RPMI8226 (cell line): ENCODE results near the gene DMGDH.

Source experiments
- DNase-seq: peaks from one replicate; pipeline ENCODE4 v3.0.0-alpha.2; 2015

DMGDH gene

DNA sequence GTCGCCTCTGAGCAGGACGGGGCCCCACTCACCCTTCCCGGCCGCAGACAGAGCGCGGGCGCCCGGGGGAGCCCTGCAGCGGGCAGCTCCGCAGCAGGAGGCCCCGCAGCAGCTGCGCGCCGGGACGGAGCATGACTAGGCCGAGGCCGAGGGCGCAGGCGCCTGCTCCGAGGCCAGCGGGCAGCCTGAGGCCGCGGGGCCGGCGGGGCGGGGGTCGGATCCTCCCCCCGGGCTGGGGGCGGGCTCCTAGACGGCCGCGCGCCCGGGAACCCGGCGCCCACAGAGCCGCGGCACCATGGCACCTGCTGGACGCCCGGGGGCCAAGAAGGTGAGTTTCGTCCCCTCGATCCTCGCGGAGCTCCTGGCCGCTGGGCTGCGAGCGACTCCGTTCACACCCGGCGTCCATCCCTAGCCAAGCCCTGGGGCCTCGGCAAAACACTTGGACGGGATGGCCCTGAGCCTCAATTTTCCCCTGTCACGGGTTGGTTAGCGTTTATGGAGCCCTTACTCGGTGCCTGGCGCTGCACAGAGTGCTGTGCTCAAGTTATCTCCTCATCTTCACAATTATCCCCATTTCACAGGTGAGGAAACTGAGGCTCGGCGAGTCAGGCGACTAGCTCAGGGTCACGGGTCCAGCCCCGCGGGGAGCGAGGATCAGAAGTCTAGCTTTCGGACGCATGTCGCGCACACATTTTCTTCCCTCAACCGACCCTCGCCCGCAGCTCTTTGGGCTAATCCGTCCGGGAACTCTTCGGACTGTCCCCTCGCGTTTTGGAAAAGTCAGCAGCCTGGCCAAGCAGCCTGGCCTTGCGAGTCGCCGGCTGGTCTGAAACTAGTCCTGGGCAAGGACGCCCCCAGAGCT lies at the start of gene DMGDH, which contains the start of gene BHMT2:
TSS of gene DMGDH (minus strand) at position 187 of the 862 bp plus-strand sequence. CDS start at position 133, 54 bp downstream.
TSS of gene BHMT2 (plus strand) at position 280 of the 862 bp plus-strand sequence. CDS start at position 296, 16 bp downstream.
- DNase-seq, result no peak

GRCh38 chr5:79112703-79113058 lies 43.2 kb upstream of the DMGDH start:
- DNase-seq, result no peak

- DNase-seq, result no peak
Observed at GRCh38 chr5:79111960-79112702, 42.7 kb upstream of the DMGDH start.

- DNase-seq, result no peak
Observed at GRCh38 chr5:79111387-79111959, 42.0 kb upstream of the DMGDH start, which contains the start of gene BHMT. BHMT (plus strand) TSS chr5:79111809; CDS start chr5:79111886, 77 bp downstream.

GRCh38 chr5:79109527-79110492 lies 40.3 kb upstream of the DMGDH start:
- peak; percentile 22 for DNase-seq

- no peak for DNase-seq
Observed at GRCh38 chr5:79108792-79109191, 39.3 kb upstream of the DMGDH start.

DNA sequence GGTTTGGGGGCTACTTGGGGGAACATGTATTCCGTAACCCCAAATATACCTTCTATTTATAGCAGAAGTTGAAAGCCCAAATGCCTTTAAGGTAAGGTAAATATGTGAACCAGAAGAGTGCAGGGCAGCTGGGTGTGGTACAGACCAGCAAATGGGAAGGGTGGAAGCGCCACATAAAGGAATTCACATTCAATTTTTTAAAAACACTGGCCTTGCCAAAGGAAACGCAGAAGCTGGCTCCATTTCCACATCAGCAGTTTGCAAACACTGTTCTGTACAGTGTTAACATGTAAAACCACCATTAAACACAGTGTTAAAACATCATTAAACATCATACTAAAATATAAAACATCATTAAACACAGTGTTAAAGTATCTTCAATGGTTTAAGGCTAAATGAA lies 38.6 kb upstream of the DMGDH start:
- DNase-seq, result no peak

- DNase-seq, result peak; percentile 8
Observed at GRCh38 chr5:79107020-79107796, 37.7 kb upstream of the DMGDH start.

DNA sequence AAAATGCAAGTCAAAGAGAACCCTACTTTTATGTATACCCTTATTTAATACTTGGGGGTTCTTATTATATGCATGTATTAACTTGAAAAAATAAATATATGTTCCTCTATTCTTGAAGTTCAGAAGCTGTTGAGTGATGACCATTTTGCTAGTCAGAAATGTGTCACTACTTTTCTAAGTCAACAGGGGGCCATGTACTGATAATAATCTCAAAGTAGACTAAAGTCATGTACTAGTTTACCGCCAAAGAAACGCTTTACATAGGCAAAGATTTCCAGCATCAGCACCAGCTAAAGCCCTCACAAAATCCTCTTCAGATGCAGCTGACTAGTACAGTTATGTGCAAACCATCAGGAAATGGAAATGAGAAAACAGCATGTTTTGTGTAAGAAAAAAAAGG lies 36.4 kb upstream of the DMGDH start:
- no peak for DNase-seq

- no peak for DNase-seq
Observed at GRCh38 chr5:79093762-79094161, 24.3 kb upstream of the DMGDH start.

GRCh38 chr5:79091064-79091463 lies 21.6 kb upstream of the DMGDH start:
- DNase-seq, result no peak

DNA sequence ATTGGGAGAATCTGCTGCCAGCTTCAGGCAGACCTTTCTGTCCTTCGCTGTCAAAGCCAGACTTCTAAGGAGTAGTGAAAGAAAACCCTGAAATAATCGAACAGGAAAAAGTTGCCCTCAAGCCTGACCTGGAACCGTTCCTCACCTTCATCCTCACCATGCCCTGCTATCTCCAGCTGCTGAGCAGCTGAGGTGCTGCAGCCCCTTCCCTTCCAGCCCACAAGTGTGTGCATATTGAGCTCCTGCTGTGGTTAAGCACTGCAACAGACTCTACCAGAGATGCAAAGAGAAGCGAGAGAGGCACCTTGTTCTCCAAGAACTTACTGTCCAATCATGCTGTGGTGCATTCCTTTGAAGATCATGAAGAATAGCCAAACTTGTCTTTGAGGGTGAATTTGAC lies 19.0 kb upstream of the DMGDH start:
- DNase-seq, result no peak

DNA sequence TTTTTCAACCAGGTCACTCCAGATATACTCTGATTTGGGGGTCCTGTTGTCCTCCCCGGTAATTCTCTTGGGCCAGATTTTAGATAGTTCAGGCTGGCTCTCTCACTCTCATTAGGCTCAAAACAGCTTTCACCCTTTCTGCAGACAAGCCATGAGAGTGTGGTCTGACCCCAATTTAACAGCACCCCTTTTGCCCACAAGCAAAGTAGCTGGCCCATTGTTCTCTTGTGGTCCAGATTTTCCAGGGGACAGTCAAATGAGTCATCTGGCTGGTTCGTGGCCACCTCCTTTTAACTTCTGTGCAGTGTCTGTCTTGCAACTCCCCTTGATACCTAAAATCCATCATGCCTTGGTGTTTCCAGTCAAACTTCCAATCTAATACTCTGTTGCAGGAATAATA lies 16.6 kb upstream of the DMGDH start:
- no peak for DNase-seq

- no peak for DNase-seq
Observed at GRCh38 chr5:79081779-79082178, 12.3 kb upstream of the DMGDH start.

GRCh38 chr5:79080804-79081203 lies 11.3 kb upstream of the DMGDH start:
- DNase-seq, result no peak

GRCh38 chr5:79077680-79078365 lies 8.3 kb upstream of the DMGDH start:
- DNase-seq, result no peak

DNA sequence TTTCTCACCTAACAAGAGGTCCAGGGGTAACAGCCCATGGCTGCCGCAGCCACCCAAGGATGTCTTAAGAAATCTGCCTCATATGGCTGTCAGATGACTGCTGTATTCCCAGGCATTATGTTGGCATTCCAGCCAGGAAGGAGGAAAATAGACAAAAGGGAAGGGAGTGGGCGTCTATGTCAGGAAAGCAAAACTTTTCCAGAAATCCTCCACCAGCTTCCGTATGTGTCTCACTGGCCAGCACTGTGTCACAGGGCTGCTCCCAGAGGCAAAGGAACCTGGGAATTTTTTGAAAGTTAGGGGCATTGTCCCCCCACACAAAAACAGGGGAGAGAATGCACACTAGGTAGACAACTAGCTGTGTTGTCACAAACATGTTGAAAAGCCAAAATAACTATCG lies 7.3 kb upstream of the DMGDH start:
- DNase-seq, result no peak

- DNase-seq, result no peak
Observed at GRCh38 chr5:79075646-79076426, 6.4 kb upstream of the DMGDH start.

DNA sequence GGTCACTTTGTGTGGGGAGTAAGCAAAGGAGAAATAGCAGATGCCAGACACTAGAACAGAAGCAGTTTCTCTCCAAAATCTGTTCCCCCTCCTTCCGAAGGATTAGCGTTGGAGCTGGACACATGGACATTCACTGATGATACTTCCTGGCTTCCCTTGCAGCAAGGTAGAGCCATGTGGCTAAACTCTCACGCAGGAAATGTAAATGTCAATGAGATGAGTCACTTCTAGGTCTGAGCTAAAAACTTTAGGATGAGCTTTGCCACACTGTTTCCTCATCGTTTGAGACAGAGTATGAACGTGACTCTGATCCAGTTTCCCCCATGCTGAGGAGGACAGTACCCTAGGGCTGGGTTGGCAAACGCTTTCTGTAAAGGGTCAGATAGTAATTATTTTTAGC lies 5.2 kb upstream of the DMGDH start:
- DNase-seq, result no peak

DNA sequence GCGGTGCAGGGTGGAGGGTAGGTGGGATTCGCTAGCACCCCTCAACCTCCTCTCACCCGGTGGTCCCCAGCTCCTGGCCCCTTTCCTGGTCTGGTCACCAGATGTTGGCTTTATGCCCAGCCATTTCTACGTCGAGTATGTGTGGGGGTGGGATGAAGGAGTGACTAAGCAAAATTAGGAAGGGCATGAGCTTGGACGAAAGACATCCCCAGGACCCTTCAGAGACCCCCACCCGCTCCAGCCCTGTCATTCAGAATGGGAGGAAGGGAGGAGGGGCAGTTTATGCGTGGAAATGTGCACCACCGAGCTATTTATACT lies 835 bp upstream of the DMGDH start:
- no peak for DNase-seq
